ENCODE data around the gene IQCH. TPM values are rescaled to one million over a fixed set of nuclear protein-coding genes. Genes with fewer than 3 reads are reported as not detected.

Gene IQCH
- total RNA-seq, 1 donor from 2014 or later, result 1.5 TPM

DNA sequence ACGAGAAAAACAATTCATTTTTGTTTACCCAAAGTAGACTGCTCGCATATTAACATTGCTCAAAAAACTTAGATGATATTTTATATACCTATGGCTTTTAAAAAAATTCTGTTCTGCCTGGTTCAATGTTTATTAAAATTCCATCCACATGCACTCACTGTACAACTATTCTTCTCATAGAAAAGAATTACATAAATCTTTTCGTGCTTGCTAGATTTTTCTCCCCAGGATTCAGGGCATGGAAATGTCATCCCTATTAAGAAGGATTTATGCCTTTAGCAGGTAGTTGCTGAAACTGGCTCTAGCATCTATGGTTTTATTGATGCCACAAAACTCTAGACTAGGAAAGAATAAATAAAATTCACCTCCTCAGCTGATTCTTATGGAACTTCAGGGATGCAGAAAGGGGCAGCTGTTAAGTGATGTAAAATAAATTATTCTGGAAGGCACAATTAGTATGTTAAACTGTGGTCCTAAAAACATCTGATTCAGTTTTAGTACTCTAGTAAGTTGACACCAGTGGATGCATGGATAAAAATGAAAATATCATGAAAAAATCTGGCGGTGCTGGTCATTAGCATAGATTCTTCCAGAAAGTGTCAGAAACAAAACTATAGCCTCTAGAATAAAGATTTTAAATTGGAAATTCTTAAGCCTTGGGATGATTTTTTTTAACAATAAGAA, 41.8 kb upstream of the IQCH start:
- intact Hi-C loops (cut with DNase I), result no loop called here
- no peak overlapping the region for H3K4me3 ChIP-seq
- H3K4me1 ChIP-seq, result no peaks in the 10 kb centered on the region
- no peak for DNase-seq (ENCODE audit: extremely low spot score in 2 of 2)
- TF ChIP-seq, protein P1, sequence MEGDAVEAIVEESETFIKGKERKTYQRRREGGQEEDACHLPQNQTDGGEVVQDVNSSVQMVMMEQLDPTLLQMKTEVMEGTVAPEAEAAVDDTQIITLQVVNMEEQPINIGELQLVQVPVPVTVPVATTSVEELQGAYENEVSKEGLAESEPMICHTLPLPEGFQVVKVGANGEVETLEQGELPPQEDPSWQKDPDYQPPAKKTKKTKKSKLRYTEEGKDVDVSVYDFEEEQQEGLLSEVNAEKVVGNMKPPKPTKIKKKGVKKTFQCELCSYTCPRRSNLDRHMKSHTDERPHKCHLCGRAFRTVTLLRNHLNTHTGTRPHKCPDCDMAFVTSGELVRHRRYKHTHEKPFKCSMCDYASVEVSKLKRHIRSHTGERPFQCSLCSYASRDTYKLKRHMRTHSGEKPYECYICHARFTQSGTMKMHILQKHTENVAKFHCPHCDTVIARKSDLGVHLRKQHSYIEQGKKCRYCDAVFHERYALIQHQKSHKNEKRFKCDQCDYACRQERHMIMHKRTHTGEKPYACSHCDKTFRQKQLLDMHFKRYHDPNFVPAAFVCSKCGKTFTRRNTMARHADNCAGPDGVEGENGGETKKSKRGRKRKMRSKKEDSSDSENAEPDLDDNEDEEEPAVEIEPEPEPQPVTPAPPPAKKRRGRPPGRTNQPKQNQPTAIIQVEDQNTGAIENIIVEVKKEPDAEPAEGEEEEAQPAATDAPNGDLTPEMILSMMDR (IDR thresholded peaks at IDR 0.05), result no peak
- TF ChIP-seq POLR2A (IDR thresholded peaks at IDR 0.05) (no peak), POLR2AphosphoS5 (IDR thresholded peaks at IDR 0.05; ENCODE audit: insufficient read depth in 1 of 2, low read depth in 1 of 2) (no peak)
- H3K27ac ChIP-seq, result no peak overlapping the region
- no peaks in the 10 kb centered on the region for H3K27me3 ChIP-seq
- no peaks in the 10 kb centered on the region for H3K9me3 ChIP-seq
- H3K36me3 ChIP-seq, result peaks cover 0 to 13% of the 10 kb centered on the region in 2 donors

DNA sequence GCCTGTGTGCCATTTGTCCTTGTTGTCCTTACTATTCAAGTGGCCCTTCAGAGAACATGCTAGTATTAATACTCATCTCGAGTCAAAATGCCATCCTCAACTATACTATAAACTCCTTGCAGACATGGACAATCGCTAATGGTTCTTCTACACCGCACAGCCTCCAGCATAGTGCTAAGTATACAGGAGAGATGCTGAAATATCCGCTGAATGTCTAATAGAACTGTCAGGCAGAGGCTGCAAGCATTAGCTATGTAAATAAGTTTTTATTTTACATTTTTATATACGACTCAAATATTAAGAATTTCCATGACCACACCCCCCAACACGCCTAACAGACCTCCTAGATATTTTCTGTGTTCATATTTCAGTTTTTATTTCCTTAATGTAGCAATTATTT, 39.5 kb upstream of the IQCH start:
- Histone ChIP-seq H3K27ac (no peak overlapping the region), H3K27me3 (no peaks in the 10 kb centered on the region), H3K9me3 (no peaks in the 10 kb centered on the region), H3K36me3 (no peaks in the 10 kb centered on the region), H3K4me1 (no peaks in the 10 kb centered on the region), H3K4me3 (no peak overlapping the region)
- DNase-seq (ENCODE audit: extremely low spot score in 2 of 2), result no peak
- intact Hi-C loops (cut with DNase I), result no loop called here
- TF ChIP-seq, protein P1 (IDR thresholded peaks at IDR 0.05), result no peak
- TF ChIP-seq POLR2AphosphoS5 (IDR thresholded peaks at IDR 0.05; ENCODE audit: insufficient read depth in 1 of 2, low read depth in 1 of 2) (no peak), POLR2A (IDR thresholded peaks at IDR 0.05) (no peak)

DNA sequence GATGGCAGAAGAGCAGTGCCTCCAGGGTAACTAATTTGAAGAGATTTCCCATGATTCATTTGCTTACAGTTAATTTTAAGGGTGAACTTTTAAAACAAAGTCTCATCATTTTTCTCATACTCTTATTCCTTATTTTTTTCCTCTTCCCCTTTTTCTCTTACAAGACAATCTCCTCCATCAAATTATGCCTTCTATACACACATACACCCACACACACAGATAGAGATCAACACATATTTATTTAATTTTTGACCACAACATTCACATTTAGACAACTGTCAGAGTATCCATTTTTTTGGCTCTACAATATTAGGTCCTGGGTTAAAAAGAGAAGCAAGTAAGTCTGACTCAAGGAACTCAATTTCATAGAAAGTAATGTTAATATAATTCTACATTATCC, 37.7 kb upstream of the IQCH start:
- no peak for DNase-seq (ENCODE audit: extremely low spot score in 2 of 2)
- H3K9me3 ChIP-seq, result no peaks in the 10 kb centered on the region
- H3K4me3 ChIP-seq, result no peak overlapping the region
- intact Hi-C loops (cut with DNase I), result no loop called here
- TF ChIP-seq POLR2A (IDR thresholded peaks at IDR 0.05) (no peak), POLR2AphosphoS5 (IDR thresholded peaks at IDR 0.05; ENCODE audit: insufficient read depth in 1 of 2, low read depth in 1 of 2) (no peak)
- TF ChIP-seq, protein P1 (IDR thresholded peaks at IDR 0.05), result no peak
- no peak overlapping the region for H3K27ac ChIP-seq
- H3K4me1 ChIP-seq, result peaks cover 4% of the 10 kb centered on the region
- no peaks in the 10 kb centered on the region for H3K36me3 ChIP-seq
- H3K27me3 ChIP-seq, result no peaks in the 10 kb centered on the region

DNA sequence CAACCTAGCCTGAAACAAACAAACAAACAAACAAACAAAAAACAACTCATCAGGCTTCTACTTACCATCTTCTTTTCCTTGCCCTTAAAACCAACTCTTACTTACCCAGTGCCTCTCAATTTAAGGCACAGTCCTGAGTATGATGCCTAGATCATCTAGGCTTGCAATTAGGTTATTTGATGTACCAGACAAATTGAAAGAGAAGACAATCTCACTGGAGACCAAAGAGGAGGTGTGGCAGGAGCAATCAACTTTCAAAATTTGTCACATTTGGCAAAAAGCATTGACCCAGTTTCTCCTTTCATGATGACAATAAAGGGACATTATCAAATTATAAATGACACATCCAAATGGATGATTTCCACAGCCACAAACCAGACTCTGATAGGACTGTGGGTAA, 36.2 kb upstream of the IQCH start:
- intact Hi-C loops (cut with DNase I), result no loop called here
- TF ChIP-seq, protein P1 (IDR thresholded peaks at IDR 0.05), result no peak
- TF ChIP-seq POLR2A (IDR thresholded peaks at IDR 0.05) (no peak), POLR2AphosphoS5 (IDR thresholded peaks at IDR 0.05; ENCODE audit: insufficient read depth in 1 of 2, low read depth in 1 of 2) (no peak)
- DNase-seq (ENCODE audit: extremely low spot score in 2 of 2), result no peak
- H3K4me3 ChIP-seq, result no peak overlapping the region
- no peaks in the 10 kb centered on the region for H3K36me3 ChIP-seq
- peaks cover 4% of the 10 kb centered on the region for H3K4me1 ChIP-seq
- H3K27me3 ChIP-seq, result no peaks in the 10 kb centered on the region
- H3K9me3 ChIP-seq, result no peaks in the 10 kb centered on the region
- no peak overlapping the region for H3K27ac ChIP-seq

DNA sequence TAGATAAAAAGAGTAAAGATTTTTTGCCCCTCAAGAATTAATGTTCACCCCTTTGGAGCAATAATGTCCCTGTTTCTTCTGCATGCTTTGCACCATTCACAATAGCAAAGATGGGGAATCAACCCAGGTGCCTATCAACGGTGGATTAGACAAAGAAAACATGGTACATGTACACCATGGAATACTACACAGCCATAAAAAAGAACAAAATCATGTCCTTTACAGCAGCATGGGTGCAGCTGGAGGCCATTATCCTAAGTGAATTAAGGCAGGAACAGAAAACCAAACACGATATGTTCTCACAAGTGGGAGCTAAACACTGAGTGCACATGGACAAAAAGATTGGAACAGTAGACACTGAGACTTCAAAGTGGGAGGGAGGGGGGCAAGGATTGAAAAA, 35.3 kb upstream of the IQCH start:
- H3K27me3 ChIP-seq, result no peaks in the 10 kb centered on the region
- peaks cover 4% of the 10 kb centered on the region for H3K4me1 ChIP-seq
- H3K27ac ChIP-seq, result no peak overlapping the region
- no peak overlapping the region for H3K4me3 ChIP-seq
- intact Hi-C loops (cut with DNase I), result no loop called here
- H3K36me3 ChIP-seq, result no peaks in the 10 kb centered on the region
- TF ChIP-seq POLR2A (IDR thresholded peaks at IDR 0.05), result no peak
- no peaks in the 10 kb centered on the region for H3K9me3 ChIP-seq
- no peak for DNase-seq (ENCODE audit: extremely low spot score in 2 of 2)

Data from vagina (tissue), 2 donors.